T-helper 9 cell (primary cell): ENCODE measurements around the gene BAIAP2L1.
"Not testable (repeated sequence)": the region's sequence is repeated elsewhere in the genome, so short reads cannot be mapped to it uniquely, and the experiment has no call there.

Experiments
- DNase-seq: peaks from one replicate; pipeline ENCODE4 v3.0.0-alpha.2; 2020

BAIAP2L1 gene

DNA sequence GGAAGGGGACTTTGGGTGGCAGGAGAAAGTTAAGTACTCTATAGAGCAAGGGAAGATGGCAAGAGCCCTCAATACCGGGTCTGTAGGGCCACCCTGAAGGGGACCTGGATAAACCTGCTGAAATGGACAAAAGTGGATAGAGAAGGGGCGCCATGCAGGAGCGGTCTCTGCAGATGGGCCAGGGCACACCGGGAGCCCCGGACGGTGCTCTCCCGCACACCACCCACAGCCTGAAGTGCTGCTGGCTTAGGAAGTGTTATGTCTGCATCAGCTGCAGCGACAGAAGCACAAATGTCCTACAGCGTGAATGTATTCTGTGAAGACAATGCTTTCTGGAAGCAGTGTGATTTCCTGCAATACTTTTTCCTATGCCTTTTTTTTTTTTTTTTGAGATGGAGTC, 81.7 kb downstream of the BAIAP2L1 start:
- no peak for DNase-seq

DNA sequence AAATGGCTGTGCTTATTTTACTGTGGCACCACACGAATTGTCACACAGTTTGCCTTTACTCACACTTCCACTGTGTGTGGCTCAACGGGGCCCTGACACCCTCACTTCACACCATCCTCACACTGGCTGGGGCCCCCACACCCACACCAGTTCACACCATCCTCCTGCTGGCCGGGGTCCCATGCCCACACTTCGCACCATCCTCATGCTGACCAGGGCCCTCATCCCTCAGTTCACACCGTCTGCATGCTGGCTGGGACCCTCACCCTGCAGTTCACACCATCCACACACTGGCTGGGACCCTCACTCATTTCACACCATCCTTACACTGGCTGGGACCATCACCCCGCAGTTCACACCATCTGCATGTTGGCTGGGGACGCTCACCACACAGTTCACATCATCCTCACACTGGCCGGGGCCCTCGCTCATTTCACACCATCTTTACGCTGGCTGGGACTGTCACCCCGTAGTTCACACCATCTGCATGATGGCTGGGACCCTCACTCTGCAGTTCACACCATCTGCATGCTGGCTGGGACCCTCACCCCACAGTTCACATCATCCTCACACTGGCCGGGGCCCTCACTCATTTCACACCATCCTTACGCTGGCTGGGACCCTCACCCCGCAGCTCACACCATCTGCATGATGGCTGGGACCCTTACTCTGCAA, 83.4 kb downstream of the BAIAP2L1 start:
- no peak for DNase-seq

GRCh38 chr7:98315994-98316527, 84.8 kb downstream of the BAIAP2L1 start:
- not testable (repeated sequence) for DNase-seq

DNA sequence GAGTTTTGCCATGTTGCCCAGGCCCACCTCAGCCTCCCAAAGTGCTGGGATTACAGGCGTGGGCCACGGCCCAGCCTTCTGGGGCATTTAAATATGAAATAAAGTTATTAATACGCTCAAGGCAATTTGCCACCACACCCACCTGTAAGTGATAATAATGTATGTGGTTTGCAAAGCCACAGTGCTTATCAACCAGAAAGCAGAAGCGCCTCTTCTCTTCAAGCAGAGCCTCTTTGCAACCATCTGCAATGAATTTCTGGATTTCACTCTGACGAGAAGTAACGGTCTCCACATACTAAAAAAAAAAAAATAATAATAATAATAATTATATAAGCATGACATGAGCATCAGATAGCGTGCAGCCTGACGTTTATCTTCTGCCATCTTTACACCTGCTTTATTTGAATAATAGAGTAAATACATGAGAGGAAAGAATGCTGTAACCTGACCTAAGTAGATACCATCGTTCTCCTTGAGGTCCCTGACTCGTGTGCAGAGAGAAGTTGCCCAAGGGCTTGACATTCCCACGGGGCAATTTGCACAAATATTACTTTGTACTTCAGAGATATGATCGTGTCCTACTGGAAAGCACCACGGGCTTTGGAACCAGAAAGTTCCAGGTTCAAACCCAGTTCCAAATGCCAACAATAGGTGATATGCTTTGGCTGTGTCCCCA, 85.4 kb downstream of the BAIAP2L1 start:
- no peak for DNase-seq

DNA sequence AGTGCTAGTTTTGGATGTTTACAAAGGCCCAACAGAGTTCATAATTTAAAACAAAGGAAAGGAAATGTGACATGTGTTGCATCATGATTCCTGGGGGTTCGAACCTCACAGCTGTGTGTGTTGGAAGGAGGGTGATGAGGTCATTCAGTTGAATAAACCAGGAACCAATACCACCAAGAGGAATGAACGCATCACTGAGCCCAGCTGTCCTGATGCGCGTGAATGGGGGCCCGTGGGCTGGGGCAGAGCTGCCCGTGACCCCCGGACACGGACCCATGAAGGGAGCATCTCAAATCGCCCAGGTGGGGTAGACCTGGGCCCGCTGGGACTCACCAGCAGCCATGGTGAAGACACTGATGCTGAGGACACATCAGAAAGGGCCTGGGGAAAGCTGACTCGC, 86.4 kb downstream of the BAIAP2L1 start:
- DNase-seq: no peak

- no peak for DNase-seq
Measured at GRCh38 chr7:98312201-98312600, 88.7 kb downstream of the BAIAP2L1 start.

DNA sequence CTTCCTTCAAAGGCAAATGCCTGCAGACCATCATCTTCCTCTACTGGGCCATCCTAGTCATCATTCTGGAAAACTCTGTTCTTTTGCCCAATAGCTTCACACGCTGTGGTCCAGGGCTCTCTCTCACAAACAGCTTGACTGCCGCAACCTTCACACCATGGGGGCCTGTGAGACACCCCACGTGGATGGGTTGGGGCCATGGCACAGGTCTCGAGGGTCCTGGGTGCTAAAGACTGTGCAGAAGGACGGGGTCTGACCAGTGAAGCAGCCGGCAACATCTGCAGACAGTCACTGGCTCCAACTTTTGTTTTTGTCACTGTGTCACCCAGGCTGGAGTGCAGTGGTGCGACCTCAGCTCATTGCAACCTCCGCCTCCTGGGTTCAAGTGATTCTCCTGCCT, 91.3 kb downstream of the BAIAP2L1 start:
- DNase-seq: no peak

DNA sequence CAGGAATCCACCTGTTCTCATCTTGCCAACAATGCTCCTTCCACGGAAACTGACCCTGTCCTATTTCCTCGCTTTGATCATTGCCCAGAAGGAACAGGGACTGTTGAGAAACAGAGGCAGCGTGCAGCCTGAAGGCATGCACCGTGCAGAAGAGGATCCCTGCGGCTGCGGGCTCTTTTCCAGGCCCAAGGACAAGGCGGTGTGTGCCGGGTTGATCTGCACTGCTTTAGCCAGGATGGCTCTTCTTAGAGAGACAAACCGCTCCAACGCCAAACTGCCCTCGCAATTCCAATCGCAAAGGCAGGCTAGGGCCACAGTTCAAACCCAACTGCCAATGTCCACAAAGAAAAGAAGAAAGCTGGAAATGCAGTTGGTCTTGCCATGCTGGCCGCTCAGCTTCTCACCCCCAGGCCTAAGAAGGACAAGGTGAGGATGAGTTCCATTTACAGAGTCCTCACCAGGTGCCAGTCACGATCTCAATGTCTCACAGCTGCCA, 92.9 kb downstream of the BAIAP2L1 start:
- DNase-seq: no peak

GRCh38 chr7:98305951-98306535, 94.8 kb downstream of the BAIAP2L1 start:
- no peak for DNase-seq

- DNase-seq: no peak
Measured at GRCh38 chr7:98303906-98304305, 97.0 kb downstream of the BAIAP2L1 start.

GRCh38 chr7:98303176-98303865, 97.6 kb downstream of the BAIAP2L1 start:
- no peak for DNase-seq

DNA sequence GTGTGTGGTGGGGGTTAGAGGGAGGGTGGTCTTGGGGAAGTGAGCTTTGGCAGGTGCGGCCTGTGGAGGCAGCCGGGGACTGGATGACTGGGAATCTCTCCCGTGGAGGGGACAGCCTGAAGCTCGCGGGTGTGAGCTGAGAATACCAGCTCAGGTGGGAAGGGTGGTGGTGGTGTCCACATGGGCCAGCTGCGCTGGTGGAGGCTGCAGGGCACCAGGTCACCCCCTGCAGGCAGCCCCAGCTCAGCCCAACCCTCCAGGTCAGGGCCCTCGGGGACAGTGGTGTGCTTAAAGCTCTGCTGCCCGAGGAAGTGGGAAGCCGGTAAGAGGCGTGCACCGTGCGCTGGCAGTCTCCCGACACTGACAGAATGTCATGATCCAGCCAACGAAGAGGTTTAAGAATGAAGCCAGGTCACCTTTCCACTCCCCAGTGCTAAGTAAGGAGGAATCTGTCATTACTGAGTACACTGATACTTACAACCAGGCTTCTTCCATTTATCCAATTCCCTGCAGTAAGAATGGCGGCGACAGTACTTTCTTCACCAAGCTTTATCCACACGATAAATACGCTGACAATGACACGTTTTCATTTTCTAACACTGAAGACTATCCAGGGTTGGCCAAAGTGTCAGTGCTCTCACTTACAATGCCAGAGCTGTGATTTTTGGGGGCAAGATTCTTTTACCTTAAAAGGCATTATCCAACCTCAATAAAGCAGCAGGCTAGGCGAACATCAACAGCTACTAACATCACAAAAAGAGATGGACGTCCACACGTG, 99.0 kb downstream of the BAIAP2L1 start:
- DNase-seq: no peak

GRCh38 chr7:98300595-98301372, 100.1 kb downstream of the BAIAP2L1 start:
- DNase-seq: no peak

GRCh38 chr7:98297626-98298286, 103.1 kb downstream of the BAIAP2L1 start:
- no peak for DNase-seq

GRCh38 chr7:98296833-98297232, 104.1 kb downstream of the BAIAP2L1 start:
- DNase-seq: no peak

DNA sequence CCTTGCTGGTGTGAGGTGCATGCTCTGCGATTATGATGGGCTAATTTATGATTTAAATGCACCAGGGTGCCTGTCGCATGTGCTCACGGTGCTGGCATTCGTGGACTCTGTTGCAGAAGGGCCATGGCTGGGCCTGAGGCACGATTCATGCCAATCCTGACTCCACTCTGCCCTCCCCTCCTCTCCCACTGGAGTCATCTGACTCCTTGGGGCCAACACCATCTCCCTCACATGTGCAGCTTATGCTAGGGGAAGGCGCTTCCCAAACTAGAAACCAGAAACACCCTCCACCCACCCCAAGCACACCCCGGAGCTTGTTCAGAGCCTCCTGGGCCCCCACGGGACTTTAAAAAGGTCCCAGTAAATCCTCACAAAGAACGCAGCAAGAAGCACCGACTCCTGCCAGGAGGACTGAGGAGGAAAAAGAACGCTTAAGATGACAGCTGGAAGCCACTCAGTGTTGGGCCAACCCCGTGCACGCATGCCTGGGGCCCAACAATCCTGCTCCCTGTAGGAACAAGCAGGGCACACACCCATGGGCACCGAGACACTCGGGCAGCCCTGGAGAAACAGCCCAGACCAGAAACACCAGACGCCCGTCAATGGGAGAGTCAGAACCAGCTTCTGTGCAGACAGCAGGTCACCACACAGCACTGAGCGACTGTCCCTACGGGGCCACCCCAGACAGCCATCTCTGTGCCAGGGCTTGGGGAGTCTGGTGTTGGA, 105.3 kb downstream of the BAIAP2L1 start:
- no peak for DNase-seq

GRCh38 chr7:98294798-98295382, 106.0 kb downstream of the BAIAP2L1 start:
- no peak for DNase-seq

- no peak for DNase-seq
Measured at GRCh38 chr7:98294326-98294725, 106.6 kb downstream of the BAIAP2L1 start.

- no peak for DNase-seq
Measured at GRCh38 chr7:98293746-98294145, 107.1 kb downstream of the BAIAP2L1 start.

- no peak for DNase-seq
Measured at GRCh38 chr7:98293265-98293664, 107.6 kb downstream of the BAIAP2L1 start.
